H1 (cell line): Measurements from ENCODE around the gene BARX1. TPM values are rescaled to one million over a fixed set of nuclear protein-coding genes. Genes with fewer than 3 reads are reported as not detected.

Experiments
- CTCF ChIA-PET: fragments of 300-600 bp; sonication (Branson Sonifier 250); formaldehyde crosslinking; loops from one replicate; lab custom pipeline; 2021; ENCODE audit not compliant: partially characterized antibody; lab: Charles Lee
- POLR2A ChIA-PET: fragments of 300-600 bp; sonication (Branson Sonifier 250); formaldehyde crosslinking; loops from one replicate; lab custom pipeline; 2021; ENCODE audit warnings: inconsistent platforms; ENCODE audit not compliant: partially characterized antibody; lab: Charles Lee
- DNase-seq, 2 experiments: peaks; one replicate each; pipeline versions ENCODE4 v3.0.0 to v3.0.0-alpha.2; 2010 to 2022; ENCODE audit warnings: low spot score in 2 of 2, low read depth in 1 of 2, mixed read lengths in 1 of 2
- FAIRE-seq: peaks from 2 replicates; lab custom pipeline; 2011; peaks lifted over from hg19 to GRCh38; lab: Jason Lieb, UNC
- H2AFZ ChIP-seq: 2 replicates; pipeline ENCODE4 v1.8.1; 2012; ENCODE audit warnings: low read length, inconsistent platforms
- H2AK5ac ChIP-seq: 2 replicates; pipeline ENCODE4 v1.6.1; 2013; ENCODE audit warnings: low read depth, low read length
- H2BK120ac ChIP-seq: replicated peaks from 2 replicates; pipeline ENCODE3; 2013; ENCODE audit warnings: low read depth, low read length, inconsistent platforms
- H2BK12ac ChIP-seq: 2 replicates; pipeline ENCODE4 v1.6.1; 2013; ENCODE audit warnings: low read depth, low read length
- H2BK15ac ChIP-seq: 2 replicates; pipeline ENCODE4 v1.6.1; 2013; ENCODE audit warnings: low read length
- H2BK20ac ChIP-seq: 2 replicates; pipeline ENCODE4 v1.6.1; 2013; ENCODE audit warnings: low read length
- H2BK5ac ChIP-seq: 2 replicates; pipeline ENCODE4 v1.6.1; 2013; ENCODE audit warnings: low read depth, low read length
- H3K14ac ChIP-seq: 2 replicates; pipeline ENCODE4 v1.6.1; 2013; ENCODE audit warnings: inconsistent platforms; ENCODE audit not compliant: insufficient read length
- H3K18ac ChIP-seq: 2 replicates; pipeline ENCODE4 v1.6.1; 2013; ENCODE audit warnings: low read length; ENCODE audit errors: extremely low read depth
- H3K23ac ChIP-seq: 2 replicates; pipeline ENCODE4 v1.6.1; 2013; ENCODE audit warnings: inconsistent platforms; ENCODE audit not compliant: insufficient read length
- H3K23me2 ChIP-seq: 2 replicates; pipeline ENCODE4 v1.6.1; 2013; ENCODE audit warnings: low read depth, low read length
- H3K27ac ChIP-seq: 2 replicates; pipeline ENCODE4 v1.6.1; 2011; ENCODE audit warnings: low read depth, low read length, inconsistent platforms
- H3K27me3 ChIP-seq, 4 experiments: replicated peaks in 1 of 4; 1 replicate in 1 of 4; 2 replicates in 3 of 4; pipeline versions ENCODE4 v1.6.1 to v1.8.1; 2011 to 2013; ENCODE audit warnings: low read length in 3 of 4, mild to moderate bottlenecking in 3 of 4, inconsistent platforms in 2 of 4, mixed read lengths in 2 of 4, moderate library complexity in 1 of 4; ENCODE audit not compliant: control insufficient read depth in 3 of 4, insufficient read depth in 3 of 4; ENCODE audit errors: extremely low read depth in 1 of 4
- H3K36me3 ChIP-seq, 4 experiments: 2 replicates each; pipeline versions ENCODE4 v1.6.1 to v1.8.1; 2011 to 2013; ENCODE audit warnings: mild to moderate bottlenecking in 4 of 4, low read length in 3 of 4, moderate library complexity in 2 of 4, control low read depth in 1 of 4, inconsistent platforms in 1 of 4; ENCODE audit not compliant: insufficient read depth in 4 of 4, control insufficient read depth in 2 of 4
- H3K4ac ChIP-seq: replicated peaks from 2 replicates; pipeline ENCODE3; 2013; ENCODE audit warnings: low read length, low read depth, mixed read lengths, inconsistent platforms; ENCODE audit not compliant: insufficient read length
- H3K4me1 ChIP-seq, 4 experiments: replicated peaks in 1 of 4; 1 replicate in 1 of 4; 2 replicates in 3 of 4; pipeline versions ENCODE4 v1.6.1 to v1.8.1; 2011 to 2013; ENCODE audit warnings: low read length in 3 of 4, inconsistent platforms in 2 of 4, mixed read lengths in 1 of 4; ENCODE audit not compliant: insufficient read depth in 4 of 4, control insufficient read depth in 3 of 4
- H3K4me2 ChIP-seq, 2 experiments: 2 replicates each; pipeline versions ENCODE4 v1.6.1 to v1.8.1; 2011 to 2013; ENCODE audit warnings: low read depth in 2 of 2, low read length in 2 of 2, control low read depth in 1 of 2, inconsistent platforms in 1 of 2, mild to moderate bottlenecking in 1 of 2; ENCODE audit not compliant: insufficient read depth in 1 of 2
- H3K4me3 ChIP-seq, 4 experiments: fragments of 200-600, 300-600 bp in 1 of 4; sonication (generic), shearing (Covaris generic), sonication (Bioruptor Twin) in 1 of 4; 2 replicates each; pipeline versions ENCODE4 v1.5.1 to v1.8.1; 2011 to 2016; ENCODE audit warnings: low read length in 4 of 4, low read depth in 3 of 4, control low read depth in 2 of 4, inconsistent platforms in 2 of 4, mild to moderate bottlenecking in 2 of 4, mixed read lengths in 1 of 4, moderate library complexity in 1 of 4; ENCODE audit not compliant: insufficient read depth in 2 of 4; ENCODE audit errors: extremely low read depth in 1 of 4
- H3K56ac ChIP-seq: replicated peaks from 2 replicates; pipeline ENCODE3; 2013; ENCODE audit warnings: low read depth, mild to moderate bottlenecking, mixed read lengths, low read length, inconsistent platforms; ENCODE audit not compliant: insufficient read length
- H3K79me1 ChIP-seq: 2 replicates; pipeline ENCODE4 v1.6.1; 2013; ENCODE audit warnings: low read depth, low read length, control low read depth
- H3K79me2 ChIP-seq, 2 experiments: 2 replicates each; pipeline versions ENCODE4 v1.6.1 to v1.8.1; 2012 to 2013; ENCODE audit warnings: low read length in 2 of 2, mild to moderate bottlenecking in 2 of 2, inconsistent platforms in 1 of 2; ENCODE audit not compliant: insufficient read depth in 2 of 2, control insufficient read depth in 1 of 2
- H3K9ac ChIP-seq, 4 experiments: replicated peaks in 1 of 4; 1 replicate in 1 of 4; 2 replicates in 3 of 4; pipeline versions ENCODE4 v1.6.1 to v1.8.1; 2011 to 2013; ENCODE audit warnings: low read depth in 3 of 4, low read length in 3 of 4, control low read depth in 2 of 4, mild to moderate bottlenecking in 2 of 4, moderate library complexity in 2 of 4, inconsistent platforms in 1 of 4; ENCODE audit errors: extremely low read depth in 1 of 4
- H3K9me3 ChIP-seq, 2 experiments: 2 replicates each; pipeline versions ENCODE4 v1.6.1 to v1.8.1; 2012 to 2013; ENCODE audit warnings: mild to moderate bottlenecking in 2 of 2, moderate library complexity in 2 of 2, control low read depth in 1 of 2, inconsistent platforms in 1 of 2, low read depth in 1 of 2, low read length in 1 of 2, mixed read lengths in 1 of 2; ENCODE audit not compliant: insufficient read depth in 2 of 2
- H4K20me1 ChIP-seq, 2 experiments: replicated peaks in 1 of 2; 2 replicates each; pipeline versions ENCODE3 to v1.8.1; 2011 to 2013; ENCODE audit warnings: inconsistent platforms in 2 of 2, low read length in 2 of 2, mild to moderate bottlenecking in 1 of 2; ENCODE audit not compliant: insufficient read depth in 2 of 2, control insufficient read depth in 1 of 2
- H4K5ac ChIP-seq: 2 replicates; pipeline ENCODE4 v1.6.1; 2013; ENCODE audit warnings: low read length, low read depth, mixed read lengths, inconsistent platforms; ENCODE audit not compliant: insufficient read length
- H4K8ac ChIP-seq: 2 replicates; pipeline ENCODE4 v1.8.0; 2013; ENCODE audit warnings: mild to moderate bottlenecking, moderate library complexity, low read length, inconsistent platforms; ENCODE audit not compliant: insufficient read depth; ENCODE audit errors: extremely low read depth
- H4K91ac ChIP-seq: replicated peaks from 2 replicates; pipeline ENCODE3; 2013; ENCODE audit warnings: low read length, mixed read lengths, inconsistent platforms; ENCODE audit not compliant: insufficient read length
- EP300 ChIP-seq, 2 experiments: IDR thresholded peaks; 1 replicate in 1 of 2; 2 replicates in 1 of 2; pipeline ENCODE4 v1.6.1; 2011 to 2012; ENCODE audit warnings: low read depth in 2 of 2, low read length in 2 of 2, mild to moderate bottlenecking in 2 of 2, borderline replicate concordance in 1 of 2, inconsistent platforms in 1 of 2, moderate library complexity in 1 of 2
- EZH2 ChIP-seq: fragments of 200-600 bp; sonication (generic); IDR thresholded peaks from 2 replicates; pipeline ENCODE4 v1.7.1; 2012; ENCODE audit warnings: low read depth, mild to moderate bottlenecking, moderate library complexity, low read length, inconsistent platforms; ENCODE audit not compliant: severe bottlenecking
- GTF2F1 ChIP-seq: IDR thresholded peaks from 2 replicates; pipeline ENCODE4 v1.6.1; 2012; ENCODE audit warnings: low read depth, low read length, improper control_type of control experiment, borderline replicate concordance
- NRF1 ChIP-seq: IDR thresholded peaks from 2 replicates; pipeline ENCODE4 v1.6.1; 2011; ENCODE audit warnings: mild to moderate bottlenecking, low read depth, low read length, improper control_type of control experiment
- RAD21 ChIP-seq, 2 experiments: IDR thresholded peaks in 1 of 2; conservative IDR thresholded peaks in 1 of 2; 2 replicates each; pipeline ENCODE4 v1.6.1; 2011; ENCODE audit warnings: low read depth in 2 of 2, low read length in 2 of 2, improper control_type of control experiment in 1 of 2, inconsistent platforms in 1 of 2, mild to moderate bottlenecking in 1 of 2, moderate library complexity in 1 of 2
- RFX5 ChIP-seq: IDR thresholded peaks from 2 replicates; pipeline ENCODE4 v1.6.1; 2011; ENCODE audit warnings: low read depth, low read length, improper control_type of control experiment, borderline replicate concordance
- RNF2 ChIP-seq: fragments of 200-900, 300-1000 bp; sonication (generic); IDR thresholded peaks from 2 replicates; pipeline ENCODE4 v1.7.1; 2016; ENCODE audit warnings: borderline replicate concordance, low read depth, mild to moderate bottlenecking, antibody characterized with exemption, low read length; ENCODE audit not compliant: poor library complexity, severe bottlenecking; ENCODE audit errors: missing control alignments
- SUZ12 ChIP-seq: fragments of 200-600 bp; sonication (generic); IDR thresholded peaks from 2 replicates; pipeline ENCODE4 v1.6.1; 2012; ENCODE audit warnings: mild to moderate bottlenecking, inconsistent platforms, low read length, moderate library complexity, mixed read lengths
- WGBS, 2 experiments: shearing (Covaris generic) in 1 of 2; methylation state at CpG; one replicate each; pipeline versions ENCODE4 v1.1.6 to v1.1.7; 2013 to 2015; ENCODE audit warnings: low lambda C conversion rate in 2 of 2, mixed read lengths in 2 of 2, inconsistent platforms in 1 of 2, low coverage in 1 of 2, missing lambda C conversion rate in 1 of 2; ENCODE audit not compliant: insufficient replicate concordance in 2 of 2, insufficient coverage in 1 of 2, insufficient read length in 1 of 2; ENCODE audit errors: extremely low coverage in 1 of 2, missing lambda C conversion rate in 1 of 2; 5-methylcytosine and 5-hydroxymethylcytosine counted together
- polyA plus RNA-seq, 7 experiments: library from polyadenylated mRNA; depleted of rRNA in 3 of 7; stranded (reverse) in 5 of 7; unstranded in 2 of 7; fragments of >200 nt in 5 of 7; fragments of 200-250 nt in 2 of 7; gene quantifications; 1 replicate in 5 of 7; 2 replicates in 1 of 7; 4 replicates in 1 of 7; pipeline versions ENCODE4 v1.2.1 to v1.2.3, GENCODE V29; 2011 to 2013; ENCODE audit warnings: missing spikeins in 2 of 7, mixed read lengths in 2 of 7
- total RNA-seq: library from RNA; stranded (reverse); fragmentation: NEBNext Ultra II Directional; extraction: Animal tissue kit (Norgen Biotek cat#: 25700); gene quantifications from 2 replicates; pipeline ENCODE4 v1.2.1, GENCODE V29; 2021

BARX1 gene
- total and polyA plus RNA-seq, 2 of the 8 experiments (the other 6 are each of a cell fraction or from before 2014, with no cell fraction given) = 0.79 to 2.6 TPM

DNA sequence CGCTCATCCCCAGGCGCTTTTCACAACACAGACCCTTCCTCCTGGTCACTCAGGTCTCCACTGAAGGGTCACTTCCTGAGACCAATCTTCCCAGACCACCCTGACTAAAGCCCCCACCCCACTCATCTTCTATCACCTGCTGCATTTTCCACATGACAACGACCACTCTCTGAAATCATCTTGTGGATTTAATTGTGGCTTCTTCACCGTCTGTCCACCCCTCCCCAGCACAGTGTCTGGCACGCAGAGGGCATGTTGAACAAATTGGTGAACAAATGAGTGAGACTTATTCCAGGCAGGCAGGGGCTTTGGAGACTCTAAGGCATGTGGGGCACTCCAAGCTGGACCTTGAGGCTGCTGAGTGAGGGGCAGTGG, 8.8 kb downstream of the BARX1 start:
- no peak overlapping the region for H3K9ac ChIP-seq
- WGBS, 2 experiments = 5% methylated on average over 5 of the region's 5 CpGs; no CpG with 5 or more reads in 1 of the 2 experiments
- no peaks in the 10 kb centered on the region for H3K36me3 ChIP-seq
- H3K23me2 ChIP-seq = peaks cover 19% of the 10 kb centered on the region
- H2BK12ac ChIP-seq = peak overlapping the region; percentile 64; the same call in 1 of the 2 replicates
- POLR2A ChIA-PET = interaction anchor here (1.0 kb wide), 1 partner anchor 9 kb away, joined by 3 read pairs; no protein-coding TSS in a partner anchor
- H3K9me3 ChIP-seq = no peaks in the 10 kb centered on the region
- no peak overlapping the region; the same call in 1 of the 2 replicates for H2AK5ac ChIP-seq
- CTCF ChIA-PET = interaction anchor here (0.6 to 9.8 kb wide), 9 partner anchors 14 to 805 kb away, joined by 3 to 143 read pairs (median 4); no protein-coding TSS in a partner anchor
- no peak overlapping the region for H4K8ac ChIP-seq
- H2BK120ac ChIP-seq = no peak overlapping the region
- no peak for DNase-seq
- peaks cover 8 to 12% of the 10 kb centered on the region in 2 experiments for H4K20me1 ChIP-seq
- no peaks in the 10 kb centered on the region for H3K79me2 ChIP-seq
- H2AFZ ChIP-seq = no peak overlapping the region
- no peak overlapping the region for H3K56ac ChIP-seq
- H3K27me3 ChIP-seq = peaks cover 82 to 100% (median 98%) of the 10 kb centered on the region in 4 experiments
- no peak overlapping the region for H2BK20ac ChIP-seq
- peak overlapping the region; percentile 62; the same call in 1 of the 2 replicates for H3K18ac ChIP-seq
- peak; percentile 85; the same call in 1 of the 2 replicates for TF ChIP-seq SUZ12
- no peak for TF ChIP-seq EP300 (IDR thresholded peaks at IDR 0.05; ENCODE audit: borderline replicate concordance in 1 of 2, low read depth in 2 of 2, low read length in 2 of 2)
- TF ChIP-seq GTF2F1 = no peak
- peak; percentile 60 for TF ChIP-seq RNF2
- TF ChIP-seq RAD21 (IDR thresholded peaks at IDR 0.05 in 1 of 2, conservative IDR thresholded peaks at IDR 0.05 in 1 of 2; ENCODE audit: low read depth in 2 of 2, low read length in 2 of 2) = no peak
- no peak for TF ChIP-seq NRF1
- TF ChIP-seq RFX5 = no peak
- peak; percentile 90 for TF ChIP-seq EZH2
- TF ChIP-seq, all 59 proteins: peak for 3
- no peak overlapping the region for H3K4ac ChIP-seq
- H4K5ac ChIP-seq = no peak overlapping the region
- H2BK15ac ChIP-seq = peak overlapping the region; percentile 61; the same call in 1 of the 2 replicates
- H3K23ac ChIP-seq = no peak overlapping the region
- H2BK5ac ChIP-seq = no peak overlapping the region; the same call in 1 of the 2 replicates
- peaks cover 4 to 53% (median 21%) of the 10 kb centered on the region in 4 experiments for H3K4me1 ChIP-seq
- H3K4me3 ChIP-seq = peak overlapping the region in 3 of 4 experiments; percentile 26 to 60 (median 40); a peak in 6 of 8 replicates
- FAIRE-seq = no peak
- peak overlapping the region; percentile 58 to 78 for H3K4me2 ChIP-seq
- H3K27ac ChIP-seq = no peak overlapping the region
- H4K91ac ChIP-seq = no peak overlapping the region
- no peaks in the 10 kb centered on the region for H3K79me1 ChIP-seq
- H3K14ac ChIP-seq = no peak overlapping the region
